Measurements from ENCODE around the gene PHTF2.

DNA sequence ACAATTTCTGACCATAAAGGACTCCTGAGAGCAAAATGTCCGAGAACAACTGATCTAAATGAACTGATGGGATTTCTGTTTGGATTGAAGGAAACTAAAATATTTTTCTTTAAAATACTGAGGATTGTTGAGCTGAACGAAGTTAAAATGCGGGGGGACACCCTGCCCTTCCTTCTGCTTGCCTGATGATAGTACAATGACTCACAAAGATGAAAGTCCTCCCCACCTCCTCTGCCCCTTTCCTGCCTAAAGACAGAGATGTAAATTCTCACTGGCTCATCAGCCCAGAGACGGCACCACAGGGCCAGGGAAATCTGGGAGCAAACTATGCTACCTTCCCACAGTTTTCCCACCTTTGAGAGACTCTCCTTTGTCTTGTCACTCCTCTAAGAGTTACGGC is 180.6 kb downstream of the PHTF2 start:
- no peak for TF ChIP-seq EP300 (IDR thresholded peaks at IDR 0.05)
- TF ChIP-seq, protein P1, sequence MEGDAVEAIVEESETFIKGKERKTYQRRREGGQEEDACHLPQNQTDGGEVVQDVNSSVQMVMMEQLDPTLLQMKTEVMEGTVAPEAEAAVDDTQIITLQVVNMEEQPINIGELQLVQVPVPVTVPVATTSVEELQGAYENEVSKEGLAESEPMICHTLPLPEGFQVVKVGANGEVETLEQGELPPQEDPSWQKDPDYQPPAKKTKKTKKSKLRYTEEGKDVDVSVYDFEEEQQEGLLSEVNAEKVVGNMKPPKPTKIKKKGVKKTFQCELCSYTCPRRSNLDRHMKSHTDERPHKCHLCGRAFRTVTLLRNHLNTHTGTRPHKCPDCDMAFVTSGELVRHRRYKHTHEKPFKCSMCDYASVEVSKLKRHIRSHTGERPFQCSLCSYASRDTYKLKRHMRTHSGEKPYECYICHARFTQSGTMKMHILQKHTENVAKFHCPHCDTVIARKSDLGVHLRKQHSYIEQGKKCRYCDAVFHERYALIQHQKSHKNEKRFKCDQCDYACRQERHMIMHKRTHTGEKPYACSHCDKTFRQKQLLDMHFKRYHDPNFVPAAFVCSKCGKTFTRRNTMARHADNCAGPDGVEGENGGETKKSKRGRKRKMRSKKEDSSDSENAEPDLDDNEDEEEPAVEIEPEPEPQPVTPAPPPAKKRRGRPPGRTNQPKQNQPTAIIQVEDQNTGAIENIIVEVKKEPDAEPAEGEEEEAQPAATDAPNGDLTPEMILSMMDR (IDR thresholded peaks at IDR 0.05), result no peak
